Rectal smooth muscle tissue (tissue), 1 donor: Measurements from ENCODE around the gene CFAP97D2.
"Not testable (repeated sequence)": the region's sequence is repeated elsewhere in the genome, so short reads cannot be mapped to it uniquely, and the experiment has no call there.

ENCODE experiments used
- H3K27ac ChIP-seq: one replicate; pipeline ENCODE4 v1.7.0; 2013; ENCODE audit warnings: low read depth, low read length, inconsistent platforms
- H3K27me3 ChIP-seq: one replicate; pipeline ENCODE4 v1.7.0; 2013; ENCODE audit warnings: low read length; ENCODE audit not compliant: control insufficient read depth, insufficient read depth
- H3K36me3 ChIP-seq: one replicate; pipeline ENCODE4 v1.7.0; 2013; ENCODE audit warnings: low read length; ENCODE audit not compliant: control insufficient read depth, insufficient read depth
- H3K4me1 ChIP-seq: one replicate; pipeline ENCODE4 v1.7.0; 2013; ENCODE audit warnings: low read length; ENCODE audit not compliant: control insufficient read depth, insufficient read depth
- H3K4me3 ChIP-seq: one replicate; pipeline ENCODE4 v1.7.0; 2013; ENCODE audit warnings: low read length
- H3K9ac ChIP-seq: one replicate; pipeline ENCODE4 v1.7.0; 2013; ENCODE audit warnings: low read length

CFAP97D2 gene

DNA sequence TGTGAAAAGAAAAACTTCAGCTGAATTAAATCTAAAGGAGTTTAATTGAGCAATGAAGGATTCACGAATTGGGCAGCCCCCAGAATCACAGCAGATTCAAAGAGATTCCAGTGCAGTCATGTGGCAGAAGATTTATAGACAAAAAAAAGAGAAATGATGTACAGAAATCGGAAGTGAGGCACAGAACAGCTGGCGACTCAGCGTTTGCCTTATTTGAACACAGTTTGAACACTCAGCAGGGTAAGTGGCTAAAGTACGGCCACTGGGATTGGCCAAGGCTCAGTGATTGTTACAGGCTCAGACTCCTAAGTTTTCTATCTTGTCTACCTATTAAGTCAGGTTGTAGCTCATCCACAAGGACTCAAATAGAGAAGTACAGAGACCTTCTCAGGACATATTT is 11.6 kb upstream of the CFAP97D2 start:
- H3K27ac ChIP-seq: no peak overlapping the region
- H3K36me3 ChIP-seq: no peaks in the 10 kb centered on the region

DNA sequence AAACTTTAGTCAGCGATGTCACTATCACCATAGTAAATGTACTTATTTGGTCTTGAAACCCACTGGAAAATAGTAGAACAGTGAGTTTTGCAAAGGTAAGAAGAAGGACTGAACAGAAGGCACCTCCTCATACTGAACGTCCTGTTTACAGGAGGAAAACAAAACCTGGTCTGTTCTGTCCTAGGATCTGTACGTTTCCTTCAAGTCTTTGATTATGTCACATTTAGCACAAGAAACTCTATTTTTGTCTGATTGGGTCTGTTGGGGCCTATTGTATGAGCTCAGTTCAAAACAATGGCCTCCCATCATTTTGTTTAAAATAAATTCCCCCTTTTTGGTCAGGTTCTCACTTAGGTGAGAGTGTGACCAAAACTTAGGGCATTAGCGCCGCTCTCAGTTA is 11.2 kb upstream of the CFAP97D2 start:
- Histone ChIP-seq H3K9ac (no peak overlapping the region), H3K27ac (no peak overlapping the region), H3K36me3 (no peaks in the 10 kb centered on the region), H3K27me3 (no peaks in the 10 kb centered on the region), H3K4me1 (peaks cover 11% of the 10 kb centered on the region), H3K4me3 (no peak overlapping the region)

More for the DNA sequence above, 11.6 kb upstream of the CFAP97D2 start:
- H3K4me3 ChIP-seq: no peak overlapping the region
- H3K4me1 ChIP-seq: peaks cover 11% of the 10 kb centered on the region
- H3K27me3 ChIP-seq: no peaks in the 10 kb centered on the region
- H3K9ac ChIP-seq: no peak overlapping the region

DNA sequence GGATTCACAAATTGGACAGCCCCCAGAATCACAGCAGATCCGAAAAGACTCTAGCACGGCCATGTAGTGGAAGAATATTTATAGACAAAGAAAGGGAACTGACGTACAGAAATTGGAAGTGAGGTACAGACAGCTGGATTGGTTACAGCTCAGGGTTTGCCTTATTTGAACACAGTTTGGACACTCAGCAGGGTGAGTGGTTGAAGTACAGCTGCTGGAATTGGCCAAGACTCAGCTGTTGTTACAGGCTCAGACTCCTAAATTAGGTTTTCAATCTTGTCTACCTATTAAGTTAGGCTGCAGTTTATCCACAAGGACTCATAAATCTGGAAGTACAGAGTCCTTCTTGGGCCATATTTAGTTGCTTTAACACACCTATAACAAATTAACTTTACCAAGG is 5.8 kb upstream of the CFAP97D2 start:
- Histone ChIP-seq H3K27ac (no peak overlapping the region), H3K27me3 (no peaks in the 10 kb centered on the region), H3K4me3 (no peak overlapping the region), H3K4me1 (no peaks in the 10 kb centered on the region), H3K9ac (no peak overlapping the region), H3K36me3 (no peaks in the 10 kb centered on the region)

DNA sequence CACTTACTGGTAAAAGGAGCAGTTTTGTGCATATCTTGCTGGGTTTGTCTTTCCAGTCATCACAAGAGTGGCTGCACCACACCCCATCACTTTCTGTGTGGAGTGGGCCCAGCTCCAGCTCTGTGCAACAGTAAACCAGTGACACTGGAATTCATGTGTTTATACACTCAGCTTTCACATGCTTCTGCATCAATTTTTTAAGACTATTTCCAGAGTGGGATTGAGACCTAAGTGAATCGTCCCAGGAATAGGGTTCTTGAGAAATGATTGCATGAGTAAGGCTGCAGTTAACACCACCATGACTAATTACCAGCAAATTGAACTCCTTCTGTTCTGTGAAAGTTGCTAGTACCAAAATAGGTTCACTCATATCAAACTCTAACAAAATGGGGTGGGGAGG is 5.3 kb upstream of the CFAP97D2 start:
- no peak overlapping the region for H3K9ac ChIP-seq
- no peak overlapping the region for H3K4me3 ChIP-seq
- no peaks in the 10 kb centered on the region for H3K27me3 ChIP-seq
- no peak overlapping the region for H3K27ac ChIP-seq
- H3K4me1 ChIP-seq: no peaks in the 10 kb centered on the region
- no peaks in the 10 kb centered on the region for H3K36me3 ChIP-seq

- H3K9ac ChIP-seq: no peak overlapping the region
- H3K4me3 ChIP-seq: no peak overlapping the region
- H3K27ac ChIP-seq: no peak overlapping the region
- no peaks in the 10 kb centered on the region for H3K36me3 ChIP-seq
- no peaks in the 10 kb centered on the region for H3K4me1 ChIP-seq
- H3K27me3 ChIP-seq: no peaks in the 10 kb centered on the region
These were observed 4.5 kb upstream of the CFAP97D2 start for GRCh38 chr13:114174529-114174961.

DNA sequence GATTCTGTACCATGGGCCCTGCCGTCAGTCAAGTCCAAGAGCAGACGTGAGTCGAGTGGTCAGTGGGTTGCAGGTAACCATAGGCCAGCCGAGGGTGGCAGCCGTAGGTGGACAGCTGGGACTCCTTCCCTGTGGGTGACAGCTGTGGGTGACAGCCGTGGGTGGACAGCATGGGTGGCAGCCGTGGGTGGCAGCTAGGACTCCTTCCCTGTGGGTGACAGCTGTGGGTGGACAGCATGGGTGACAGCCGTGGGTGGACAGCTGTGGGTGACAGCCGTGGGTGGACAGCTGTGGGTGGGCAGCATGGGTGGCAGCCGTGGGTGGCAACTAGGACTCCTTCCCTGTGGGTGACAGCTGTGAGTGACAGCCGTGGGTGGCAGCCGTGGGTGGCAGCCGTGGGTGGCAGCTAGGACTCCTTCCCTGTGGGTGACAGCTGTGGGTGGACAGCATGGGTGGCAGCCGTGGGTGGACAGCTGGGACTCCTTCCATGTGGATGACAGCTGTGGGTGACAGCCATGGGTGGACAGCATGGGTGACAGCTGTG is 2.6 kb upstream of the CFAP97D2 start:
- H3K4me1 ChIP-seq, H3K36me3 ChIP-seq, H3K9ac ChIP-seq, H3K27me3 ChIP-seq, H3K4me3 ChIP-seq, H3K27ac ChIP-seq: not testable (repeated sequence)

- no peaks in the 10 kb centered on the region for H3K36me3 ChIP-seq
- no peaks in the 10 kb centered on the region for H3K4me1 ChIP-seq
- no peaks in the 10 kb centered on the region for H3K27me3 ChIP-seq
- H3K4me3 ChIP-seq: no peak overlapping the region
- no peak overlapping the region for H3K27ac ChIP-seq
- no peak overlapping the region for H3K9ac ChIP-seq
These were observed 1.6 kb upstream of the CFAP97D2 start for GRCh38 chr13:114177245-114178010.

GRCh38 chr13:114185182-114185971 is 6.3 kb downstream of the CFAP97D2 start:
- H3K4me3 ChIP-seq: no peak overlapping the region
- no peak overlapping the region for H3K9ac ChIP-seq
- H3K27ac ChIP-seq: no peak overlapping the region
- H3K36me3 ChIP-seq: no peaks in the 10 kb centered on the region
- H3K4me1 ChIP-seq: no peaks in the 10 kb centered on the region
- H3K27me3 ChIP-seq: no peaks in the 10 kb centered on the region

- no peak overlapping the region for H3K4me3 ChIP-seq
- H3K27ac ChIP-seq: no peak overlapping the region
These were observed 15.8 kb downstream of the CFAP97D2 start for GRCh38 chr13:114194853-114195252.

GRCh38 chr13:114196629-114197028 is 17.6 kb downstream of the CFAP97D2 start:
- no peak overlapping the region for H3K27ac ChIP-seq
- H3K36me3 ChIP-seq: no peaks in the 10 kb centered on the region
- no peak overlapping the region for H3K4me3 ChIP-seq

More at GRCh38 chr13:114194853-114195252, 15.8 kb downstream of the CFAP97D2 start:
- Histone ChIP-seq H3K27me3 (peaks cover under 1% of the 10 kb centered on the region), H3K4me1 (no peaks in the 10 kb centered on the region), H3K36me3 (no peaks in the 10 kb centered on the region), H3K9ac (no peak overlapping the region)

DNA sequence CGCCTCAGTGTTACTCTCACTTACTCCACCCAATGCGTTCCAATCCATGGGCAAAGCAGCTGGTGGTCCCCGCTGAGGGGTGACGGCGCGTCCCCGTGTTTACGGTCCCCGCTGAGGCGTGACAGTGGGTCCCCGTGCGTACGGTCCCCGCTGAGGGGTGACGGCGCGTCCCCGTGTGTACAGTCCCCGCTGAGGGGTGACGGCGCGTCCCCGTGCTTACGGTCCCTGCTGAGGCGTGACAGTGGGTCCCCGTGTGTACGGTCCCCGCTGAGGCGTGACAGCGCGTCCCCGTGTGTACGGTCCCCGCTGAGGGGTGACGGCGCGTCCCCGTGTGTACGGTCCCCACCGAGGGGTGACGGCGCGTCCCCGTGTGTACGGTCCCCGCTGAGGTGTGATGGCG is 19.5 kb downstream of the CFAP97D2 start:
- Histone ChIP-seq H3K27ac (no peak overlapping the region), H3K4me3 (no peak overlapping the region), H3K4me1 (no peaks in the 10 kb centered on the region), H3K36me3 (no peaks in the 10 kb centered on the region), H3K9ac (no peak overlapping the region), H3K27me3 (peaks cover 4% of the 10 kb centered on the region)

More at GRCh38 chr13:114196629-114197028, 17.6 kb downstream of the CFAP97D2 start:
- peaks cover 4% of the 10 kb centered on the region for H3K27me3 ChIP-seq
- H3K9ac ChIP-seq: no peak overlapping the region
- H3K4me1 ChIP-seq: no peaks in the 10 kb centered on the region

DNA sequence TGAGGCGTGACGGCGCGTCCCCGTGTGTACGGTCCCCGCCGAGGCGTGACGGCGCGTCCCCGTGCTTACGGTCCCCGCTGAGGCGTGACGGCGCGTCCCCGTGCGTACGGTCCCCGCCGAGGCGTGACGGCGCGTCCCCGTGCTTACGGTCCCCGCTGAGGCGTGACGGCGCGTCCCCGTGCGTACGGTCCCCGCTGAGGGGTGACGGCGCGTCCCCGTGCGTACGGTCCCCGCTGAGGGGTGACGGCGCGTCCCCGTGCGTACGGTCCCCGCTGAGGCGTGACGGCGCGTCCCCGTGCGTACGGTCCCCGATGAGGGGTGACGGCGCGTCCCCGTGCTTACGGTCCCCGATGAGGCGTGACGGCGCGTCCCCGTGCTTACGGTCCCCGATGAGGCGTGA is 20.5 kb downstream of the CFAP97D2 start:
- not testable (repeated sequence) for H3K4me1 ChIP-seq, H3K9ac ChIP-seq, H3K36me3 ChIP-seq, H3K27ac ChIP-seq, H3K4me3 ChIP-seq, H3K27me3 ChIP-seq
